IPS-18c (cell line): Measurements from ENCODE around the gene CCDC88C.

Experiments
- H3K4me3 ChIP-seq: 2 replicates; pipeline ENCODE4 v1.7.0; 2013; ENCODE audit warnings: low read depth, mild to moderate bottlenecking, low read length, moderate library complexity; ENCODE audit not compliant: insufficient read depth
- H3K9me3 ChIP-seq: one replicate; pipeline ENCODE4 v1.6.1; 2013; ENCODE audit warnings: mild to moderate bottlenecking, low read length, moderate library complexity; ENCODE audit not compliant: control insufficient read depth, insufficient read depth

CCDC88C gene

GRCh38 chr14:91375720-91376452 lies 41.7 kb downstream of the CCDC88C start:
- Histone ChIP-seq H3K4me3 (no peak overlapping the region), H3K9me3 (no peaks in the 10 kb centered on the region)

- H3K9me3 ChIP-seq, result no peaks in the 10 kb centered on the region
- no peak overlapping the region for H3K4me3 ChIP-seq
Observed at GRCh38 chr14:91374879-91375702, 42.5 kb downstream of the CCDC88C start.

GRCh38 chr14:91374287-91374878 lies 43.2 kb downstream of the CCDC88C start:
- H3K4me3 ChIP-seq, result no peak overlapping the region
- H3K9me3 ChIP-seq, result no peaks in the 10 kb centered on the region

GRCh38 chr14:91373591-91374254 lies 43.9 kb downstream of the CCDC88C start:
- no peak overlapping the region for H3K4me3 ChIP-seq

GRCh38 chr14:91372671-91373495 lies 44.7 kb downstream of the CCDC88C start:
- no peak overlapping the region for H3K4me3 ChIP-seq

More at GRCh38 chr14:91373591-91374254, 43.9 kb downstream of the CCDC88C start:
- H3K9me3 ChIP-seq, result no peaks in the 10 kb centered on the region

GRCh38 chr14:91371990-91372375 lies 45.6 kb downstream of the CCDC88C start:
- Histone ChIP-seq H3K4me3 (no peak overlapping the region), H3K9me3 (no peaks in the 10 kb centered on the region)

More at GRCh38 chr14:91372671-91373495, 44.7 kb downstream of the CCDC88C start:
- H3K9me3 ChIP-seq, result no peaks in the 10 kb centered on the region

- Histone ChIP-seq H3K4me3 (no peak overlapping the region), H3K9me3 (no peaks in the 10 kb centered on the region)
Observed at GRCh38 chr14:91371011-91371989, 46.3 kb downstream of the CCDC88C start.

GRCh38 chr14:91369628-91370445 lies 47.8 kb downstream of the CCDC88C start:
- Histone ChIP-seq H3K4me3 (no peak overlapping the region), H3K9me3 (no peaks in the 10 kb centered on the region)

- H3K4me3 ChIP-seq, result no peak overlapping the region
- no peaks in the 10 kb centered on the region for H3K9me3 ChIP-seq
Observed at GRCh38 chr14:91368776-91369416, 48.7 kb downstream of the CCDC88C start.

- no peak overlapping the region for H3K4me3 ChIP-seq
Observed at GRCh38 chr14:91367173-91368171, 50.1 kb downstream of the CCDC88C start.

GRCh38 chr14:91366749-91367148 lies 50.9 kb downstream of the CCDC88C start:
- H3K9me3 ChIP-seq, result no peaks in the 10 kb centered on the region
- H3K4me3 ChIP-seq, result no peak overlapping the region

More at GRCh38 chr14:91367173-91368171, 50.1 kb downstream of the CCDC88C start:
- H3K9me3 ChIP-seq, result no peaks in the 10 kb centered on the region

GRCh38 chr14:91365552-91365951 lies 52.1 kb downstream of the CCDC88C start:
- Histone ChIP-seq H3K4me3 (no peak overlapping the region), H3K9me3 (peaks cover 2% of the 10 kb centered on the region)

GRCh38 chr14:91364524-91365270 lies 52.9 kb downstream of the CCDC88C start:
- peaks cover 2% of the 10 kb centered on the region for H3K9me3 ChIP-seq
- no peak overlapping the region for H3K4me3 ChIP-seq
